ENCODE data around the gene RPGRIP1. TPM values are rescaled to one million over a fixed set of nuclear protein-coding genes. Genes with fewer than 3 reads are reported as not detected.
A peak's percentile ranks its signal among the peaks of the same experiment; 100 is the strongest.
"Not testable (repeated sequence)": the region's sequence is repeated elsewhere in the genome, so short reads cannot be mapped to it uniquely, and the experiment has no call there.

Gene RPGRIP1
- total RNA-seq, 1 donor = not detected

- TF ChIP-seq, protein P1, sequence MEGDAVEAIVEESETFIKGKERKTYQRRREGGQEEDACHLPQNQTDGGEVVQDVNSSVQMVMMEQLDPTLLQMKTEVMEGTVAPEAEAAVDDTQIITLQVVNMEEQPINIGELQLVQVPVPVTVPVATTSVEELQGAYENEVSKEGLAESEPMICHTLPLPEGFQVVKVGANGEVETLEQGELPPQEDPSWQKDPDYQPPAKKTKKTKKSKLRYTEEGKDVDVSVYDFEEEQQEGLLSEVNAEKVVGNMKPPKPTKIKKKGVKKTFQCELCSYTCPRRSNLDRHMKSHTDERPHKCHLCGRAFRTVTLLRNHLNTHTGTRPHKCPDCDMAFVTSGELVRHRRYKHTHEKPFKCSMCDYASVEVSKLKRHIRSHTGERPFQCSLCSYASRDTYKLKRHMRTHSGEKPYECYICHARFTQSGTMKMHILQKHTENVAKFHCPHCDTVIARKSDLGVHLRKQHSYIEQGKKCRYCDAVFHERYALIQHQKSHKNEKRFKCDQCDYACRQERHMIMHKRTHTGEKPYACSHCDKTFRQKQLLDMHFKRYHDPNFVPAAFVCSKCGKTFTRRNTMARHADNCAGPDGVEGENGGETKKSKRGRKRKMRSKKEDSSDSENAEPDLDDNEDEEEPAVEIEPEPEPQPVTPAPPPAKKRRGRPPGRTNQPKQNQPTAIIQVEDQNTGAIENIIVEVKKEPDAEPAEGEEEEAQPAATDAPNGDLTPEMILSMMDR (IDR thresholded peaks at IDR 0.05; ENCODE audit: insufficient read depth, low read depth, low read length) = no peak
- DNase-seq (ENCODE audit: low read depth) = no peak
- H3K4me3 ChIP-seq (ENCODE audit: low read depth, low read length) = no peak overlapping the region
Measured at GRCh38 chr14:21302013-21302835, 22.3 kb downstream of the RPGRIP1 start.

GRCh38 chr14:21302836-21303140 lies 22.9 kb downstream of the RPGRIP1 start:
- not testable (repeated sequence) for H3K4me3 ChIP-seq (ENCODE audit: low read depth, low read length); DNase-seq (ENCODE audit: low read depth)

DNA sequence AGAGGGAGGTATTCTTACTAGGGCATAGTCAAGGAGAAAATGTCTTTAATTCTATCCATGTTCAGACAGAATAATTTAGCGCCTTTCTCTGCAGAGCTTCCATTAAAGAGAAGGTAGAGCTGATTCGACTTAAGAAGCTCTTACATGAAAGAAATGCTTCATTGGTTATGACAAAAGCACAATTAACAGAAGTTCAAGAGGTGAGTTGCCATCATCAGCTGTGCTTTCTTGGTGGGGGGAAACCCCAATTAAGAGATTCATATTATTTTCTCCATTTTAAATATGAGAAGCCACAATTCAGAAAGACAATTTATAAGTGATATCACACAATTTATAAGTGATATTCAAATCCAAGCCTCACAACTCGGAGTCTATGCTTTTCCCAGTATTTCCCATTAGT lies 27.8 kb downstream of the RPGRIP1 start:
- no peak overlapping the region for H3K4me3 ChIP-seq (ENCODE audit: low read depth, low read length)
- DNase-seq (ENCODE audit: low read depth) = no peak
- TF ChIP-seq, protein P1 (IDR thresholded peaks at IDR 0.05; ENCODE audit: insufficient read depth, low read depth, low read length) = no peak

GRCh38 chr14:21308132-21308478 lies 28.2 kb downstream of the RPGRIP1 start:
- TF ChIP-seq, protein P1 (IDR thresholded peaks at IDR 0.05; ENCODE audit: insufficient read depth, low read depth, low read length) = no peak
- H3K4me3 ChIP-seq (ENCODE audit: low read depth, low read length) = no peak overlapping the region
- no peak for DNase-seq (ENCODE audit: low read depth)

DNA sequence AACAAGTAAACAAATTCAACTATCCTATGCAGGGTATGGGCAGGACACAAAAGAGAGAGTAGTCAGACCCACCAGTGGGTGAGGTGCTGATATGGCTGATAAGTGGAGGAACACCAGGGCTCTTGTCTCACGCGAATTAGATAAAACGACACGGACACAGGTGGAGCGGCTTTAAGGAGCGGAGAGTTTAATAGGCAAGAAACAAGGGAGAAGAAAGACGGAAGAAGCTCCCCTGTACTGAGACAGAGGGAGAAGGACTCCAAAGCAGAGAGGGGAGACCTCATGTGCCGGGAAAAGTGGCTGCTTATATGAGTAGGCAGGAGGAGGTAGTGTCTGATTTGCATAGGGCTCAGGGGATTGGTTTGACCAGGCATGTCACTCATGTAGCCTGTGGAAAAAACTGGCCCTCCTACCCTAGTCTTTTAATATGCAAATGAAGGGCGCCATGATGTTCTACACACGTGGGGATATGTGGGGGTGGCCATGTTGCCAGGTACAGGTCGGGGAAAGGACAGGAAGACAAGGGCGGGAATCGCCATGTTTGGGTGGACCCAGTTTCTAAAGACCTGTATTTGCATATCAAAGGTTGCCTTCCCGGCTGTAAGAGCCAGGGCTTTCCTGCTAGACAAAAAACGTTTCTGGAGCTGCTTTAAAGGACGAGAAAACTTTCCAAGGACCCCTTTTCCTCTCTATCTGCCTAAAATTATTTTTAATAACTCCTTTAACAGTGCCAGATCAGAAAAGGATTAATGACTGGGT lies 28.8 kb downstream of the RPGRIP1 start:
- TF ChIP-seq, protein P1 (IDR thresholded peaks at IDR 0.05; ENCODE audit: insufficient read depth, low read depth, low read length) = no peak
- H3K4me3 ChIP-seq (ENCODE audit: low read depth, low read length) = peak overlapping the region; percentile 34
- DNase-seq (ENCODE audit: low read depth) = peak; percentile 70

DNA sequence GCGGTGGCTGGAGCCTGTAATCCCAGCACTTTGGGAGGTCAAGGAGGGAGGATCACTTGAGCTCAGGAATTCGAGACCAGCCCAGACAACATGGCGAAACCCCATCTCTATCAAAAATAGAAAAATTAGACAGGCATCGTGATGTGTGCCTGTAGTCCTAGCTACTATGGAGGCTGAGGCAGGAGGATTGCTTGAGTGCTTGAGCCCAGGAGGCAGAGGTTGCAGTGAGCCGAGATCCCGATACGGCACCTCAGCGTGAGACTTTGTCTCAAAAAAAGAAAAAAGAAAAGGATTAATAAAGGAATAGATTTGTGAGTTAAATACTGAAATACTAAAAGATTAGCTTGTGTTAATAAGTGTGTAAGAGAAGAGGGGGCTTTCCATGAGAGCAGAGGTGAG lies 29.4 kb downstream of the RPGRIP1 start:
- peak overlapping the region; percentile 24 for H3K4me3 ChIP-seq (ENCODE audit: low read depth, low read length)
- TF ChIP-seq, protein P1 (IDR thresholded peaks at IDR 0.05; ENCODE audit: insufficient read depth, low read depth, low read length) = no peak
- no peak for DNase-seq (ENCODE audit: low read depth)

GRCh38 chr14:21309956-21310355 lies 30.1 kb downstream of the RPGRIP1 start:
- TF ChIP-seq, protein P1 (IDR thresholded peaks at IDR 0.05; ENCODE audit: insufficient read depth, low read depth, low read length) = no peak
- DNase-seq (ENCODE audit: low read depth) = no peak
- H3K4me3 ChIP-seq (ENCODE audit: low read depth, low read length) = no peak overlapping the region
